ENCODE data around the gene PSMB7.
"Not testable (repeated sequence)": the region's sequence is repeated elsewhere in the genome, so short reads cannot be mapped to it uniquely, and the experiment has no call there.

The PSMB7 gene

DNA sequence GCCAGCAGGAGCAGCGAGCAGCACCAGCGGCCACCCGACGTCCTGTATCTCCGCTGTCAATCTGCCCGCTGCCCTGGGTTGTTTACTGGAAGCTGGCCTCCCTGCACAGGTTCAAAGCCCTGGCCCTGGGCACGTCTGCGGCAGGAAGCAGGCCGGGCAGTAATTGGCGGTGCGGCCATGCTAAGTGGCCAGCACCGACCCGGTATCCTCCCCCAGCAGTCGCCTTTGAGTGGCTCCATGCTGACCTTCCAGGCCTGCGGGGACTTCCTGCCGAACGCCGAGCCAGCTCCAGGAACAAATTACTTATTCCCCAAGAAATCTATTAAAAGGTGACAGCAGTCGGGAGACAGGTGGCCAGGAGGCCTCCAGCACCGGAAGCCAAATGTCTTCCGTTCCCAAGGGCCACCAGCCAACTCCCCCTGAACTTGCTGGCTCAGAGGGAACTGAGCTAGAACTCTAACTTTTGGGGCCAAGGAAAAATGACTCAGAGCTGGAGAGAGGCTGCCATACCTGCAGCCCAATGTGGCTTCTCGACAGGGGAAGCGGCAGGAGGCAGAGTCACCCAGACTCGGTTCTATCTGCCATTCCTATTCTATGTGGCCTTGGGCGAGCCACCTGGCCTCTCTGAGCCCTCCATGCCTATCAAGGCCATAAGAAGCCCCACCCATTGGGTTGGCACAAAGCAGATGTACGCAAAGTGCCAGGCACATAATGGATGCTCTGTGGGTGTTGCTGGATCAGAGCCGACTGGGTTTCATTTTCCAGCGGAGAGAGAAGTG, 13.7 kb upstream of the PSMB7 start:
- no peaks in the 10 kb centered on the region for H3K9me3 ChIP-seq (ENCODE audit: control insufficient read depth in 2 of 2, low read length in 2 of 2)
- no peaks in the 10 kb centered on the region for H3K27me3 ChIP-seq (ENCODE audit: control insufficient read depth in 2 of 2, insufficient read depth in 2 of 2, low read length in 2 of 2)
- no peaks in the 10 kb centered on the region for H3K36me3 ChIP-seq (ENCODE audit: control insufficient read depth in 2 of 2, insufficient read depth in 2 of 2, low read length in 2 of 2)
- H3K4me3 ChIP-seq (ENCODE audit: low read length in 2 of 2) = no peak overlapping the region
- no peaks in the 10 kb centered on the region for H3K4me1 ChIP-seq (ENCODE audit: control insufficient read depth in 2 of 2, insufficient read depth in 2 of 2, low read length in 2 of 2)
- H3K27ac ChIP-seq (ENCODE audit: low read depth in 2 of 2, low read length in 2 of 2) = no peak overlapping the region
- no peak overlapping the region for H3K9ac ChIP-seq (ENCODE audit: low read depth in 1 of 2, low read length in 2 of 2)

DNA sequence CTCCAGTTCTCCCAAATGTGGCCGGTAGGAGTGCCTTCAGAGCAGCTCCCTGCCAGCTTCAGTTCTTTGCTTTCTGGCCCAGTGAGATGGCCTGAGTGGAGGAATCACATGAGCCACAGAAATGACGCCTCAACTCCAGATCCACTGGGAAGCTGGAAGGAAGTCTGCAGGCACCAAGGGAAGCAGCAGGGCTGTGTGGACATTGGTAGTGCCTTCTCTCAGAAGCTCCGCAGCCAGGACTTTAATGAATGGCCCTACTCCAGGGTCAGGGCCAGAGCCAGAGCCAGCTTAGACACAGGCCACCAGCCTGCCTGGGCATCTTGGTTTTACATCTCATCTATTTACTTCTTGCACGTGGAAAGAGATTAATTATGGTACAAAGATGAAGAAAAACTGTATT, 12.0 kb upstream of the PSMB7 start:
- H3K4me3 ChIP-seq (ENCODE audit: low read length in 2 of 2) = no peak overlapping the region
- no peaks in the 10 kb centered on the region for H3K9me3 ChIP-seq (ENCODE audit: control insufficient read depth in 2 of 2, low read length in 2 of 2)
- no peaks in the 10 kb centered on the region for H3K36me3 ChIP-seq (ENCODE audit: control insufficient read depth in 2 of 2, insufficient read depth in 2 of 2, low read length in 2 of 2)
- no peak overlapping the region for H3K27ac ChIP-seq (ENCODE audit: low read depth in 2 of 2, low read length in 2 of 2)
- no peaks in the 10 kb centered on the region for H3K27me3 ChIP-seq (ENCODE audit: control insufficient read depth in 2 of 2, insufficient read depth in 2 of 2, low read length in 2 of 2)
- H3K4me1 ChIP-seq (ENCODE audit: control insufficient read depth in 2 of 2, insufficient read depth in 2 of 2, low read length in 2 of 2) = no peaks in the 10 kb centered on the region
- no peak overlapping the region for H3K9ac ChIP-seq (ENCODE audit: low read depth in 1 of 2, low read length in 2 of 2)

DNA sequence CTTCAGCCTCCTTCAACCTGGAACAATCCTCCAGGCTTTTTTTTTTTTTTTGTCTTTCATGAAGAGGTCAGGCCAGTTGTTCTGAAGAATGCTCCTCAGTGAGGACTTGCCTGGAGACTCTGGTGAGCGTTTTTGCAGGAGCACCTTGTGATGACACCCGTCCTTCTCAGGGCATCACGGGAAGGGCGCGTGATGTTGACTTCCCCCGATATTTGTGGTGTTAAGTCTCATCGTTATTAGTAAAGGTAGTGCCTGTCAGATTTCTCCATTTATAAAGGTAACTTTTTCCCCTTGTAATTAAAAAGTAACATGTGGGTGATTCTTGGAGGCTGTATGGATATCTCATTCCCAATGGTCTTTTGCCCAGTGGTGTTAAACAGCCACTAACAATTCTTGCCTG, 11.1 kb upstream of the PSMB7 start:
- Histone ChIP-seq H3K36me3 (ENCODE audit: control insufficient read depth in 2 of 2, insufficient read depth in 2 of 2, low read length in 2 of 2) (no peaks in the 10 kb centered on the region), H3K9ac (ENCODE audit: low read depth in 1 of 2, low read length in 2 of 2) (no peak overlapping the region), H3K27me3 (ENCODE audit: control insufficient read depth in 2 of 2, insufficient read depth in 2 of 2, low read length in 2 of 2) (no peaks in the 10 kb centered on the region), H3K27ac (ENCODE audit: low read depth in 2 of 2, low read length in 2 of 2) (no peak overlapping the region), H3K4me3 (ENCODE audit: low read length in 2 of 2) (no peak overlapping the region), H3K4me1 (ENCODE audit: control insufficient read depth in 2 of 2, insufficient read depth in 2 of 2, low read length in 2 of 2) (no peaks in the 10 kb centered on the region), H3K9me3 (ENCODE audit: control insufficient read depth in 2 of 2, low read length in 2 of 2) (no peaks in the 10 kb centered on the region)

DNA sequence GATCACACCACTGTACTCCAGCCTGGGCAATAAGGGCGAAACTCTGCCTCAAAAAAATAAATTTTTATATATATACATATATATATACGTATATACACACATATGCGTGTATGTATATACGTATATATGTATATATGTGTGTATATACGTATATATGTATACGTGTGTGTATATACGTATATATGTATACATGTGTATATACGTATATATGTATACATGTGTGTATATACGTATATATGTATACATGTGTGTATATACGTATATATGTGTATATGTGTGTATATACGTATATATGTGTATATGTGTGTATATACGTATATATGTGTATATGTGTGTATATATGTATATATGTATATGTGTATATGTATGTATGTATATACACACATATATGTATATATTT, 10.5 kb upstream of the PSMB7 start:
- H3K9me3 ChIP-seq (ENCODE audit: control insufficient read depth in 2 of 2, low read length in 2 of 2); H3K36me3 ChIP-seq (ENCODE audit: control insufficient read depth in 2 of 2, insufficient read depth in 2 of 2, low read length in 2 of 2); H3K27ac ChIP-seq (ENCODE audit: low read depth in 2 of 2, low read length in 2 of 2); H3K27me3 ChIP-seq (ENCODE audit: control insufficient read depth in 2 of 2, insufficient read depth in 2 of 2, low read length in 2 of 2); H3K9ac ChIP-seq (ENCODE audit: low read depth in 1 of 2, low read length in 2 of 2); H3K4me3 ChIP-seq (ENCODE audit: low read length in 2 of 2); H3K4me1 ChIP-seq (ENCODE audit: control insufficient read depth in 2 of 2, insufficient read depth in 2 of 2, low read length in 2 of 2): not testable (repeated sequence)

DNA sequence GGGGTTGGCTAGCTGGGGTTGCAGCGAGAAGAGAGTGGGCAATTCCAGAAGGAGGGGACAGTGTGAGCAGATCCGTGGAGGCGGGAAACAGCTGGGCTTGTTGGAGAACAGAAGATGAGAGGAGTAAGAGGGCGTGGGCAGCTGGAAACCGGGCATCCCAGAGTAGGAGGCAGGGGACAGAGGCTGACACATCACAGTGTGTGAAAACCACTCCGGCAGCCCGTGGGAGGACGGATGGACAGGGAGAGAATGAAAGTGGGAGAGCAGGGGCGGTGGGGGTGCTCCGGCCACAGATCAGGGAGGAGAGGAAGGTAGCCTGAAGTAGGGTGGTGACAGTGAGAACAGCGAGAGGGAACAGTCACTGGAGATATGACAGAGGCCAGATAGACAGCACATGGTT, 8.3 kb upstream of the PSMB7 start:
- no peak overlapping the region for H3K4me3 ChIP-seq (ENCODE audit: low read length in 2 of 2)
- H3K9me3 ChIP-seq (ENCODE audit: control insufficient read depth in 2 of 2, low read length in 2 of 2) = no peaks in the 10 kb centered on the region
- no peaks in the 10 kb centered on the region for H3K27me3 ChIP-seq (ENCODE audit: control insufficient read depth in 2 of 2, insufficient read depth in 2 of 2, low read length in 2 of 2)
- no peak overlapping the region for H3K27ac ChIP-seq (ENCODE audit: low read depth in 2 of 2, low read length in 2 of 2)
- H3K9ac ChIP-seq (ENCODE audit: low read depth in 1 of 2, low read length in 2 of 2) = no peak overlapping the region
- no peaks in the 10 kb centered on the region for H3K4me1 ChIP-seq (ENCODE audit: control insufficient read depth in 2 of 2, insufficient read depth in 2 of 2, low read length in 2 of 2)
- no peaks in the 10 kb centered on the region for H3K36me3 ChIP-seq (ENCODE audit: control insufficient read depth in 2 of 2, insufficient read depth in 2 of 2, low read length in 2 of 2)

DNA sequence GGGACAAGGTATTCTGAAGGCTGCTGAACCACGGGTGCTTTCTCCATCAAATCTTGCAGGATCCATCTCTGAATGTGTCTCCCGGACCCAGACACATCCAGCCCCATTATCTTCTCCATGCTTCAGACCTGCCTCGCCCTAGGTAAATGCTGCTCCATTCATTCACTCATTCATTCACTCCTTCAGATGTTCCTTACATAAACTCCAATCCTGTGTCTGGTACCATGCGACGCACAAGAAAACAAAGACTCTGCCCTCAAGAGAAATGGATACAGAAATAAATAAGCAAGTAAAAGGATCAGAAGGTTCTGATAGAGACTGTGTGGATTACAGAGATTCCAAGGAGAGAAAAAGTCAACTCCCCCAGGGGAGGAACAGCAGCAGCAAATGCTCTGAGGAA, 7.9 kb upstream of the PSMB7 start:
- H3K36me3 ChIP-seq (ENCODE audit: control insufficient read depth in 2 of 2, insufficient read depth in 2 of 2, low read length in 2 of 2) = no peaks in the 10 kb centered on the region
- H3K27me3 ChIP-seq (ENCODE audit: control insufficient read depth in 2 of 2, insufficient read depth in 2 of 2, low read length in 2 of 2) = no peaks in the 10 kb centered on the region
- H3K4me1 ChIP-seq (ENCODE audit: control insufficient read depth in 2 of 2, insufficient read depth in 2 of 2, low read length in 2 of 2) = no peaks in the 10 kb centered on the region
- no peak overlapping the region for H3K27ac ChIP-seq (ENCODE audit: low read depth in 2 of 2, low read length in 2 of 2)
- no peak overlapping the region for H3K4me3 ChIP-seq (ENCODE audit: low read length in 2 of 2)
- H3K9ac ChIP-seq (ENCODE audit: low read depth in 1 of 2, low read length in 2 of 2) = no peak overlapping the region
- no peaks in the 10 kb centered on the region for H3K9me3 ChIP-seq (ENCODE audit: control insufficient read depth in 2 of 2, low read length in 2 of 2)

DNA sequence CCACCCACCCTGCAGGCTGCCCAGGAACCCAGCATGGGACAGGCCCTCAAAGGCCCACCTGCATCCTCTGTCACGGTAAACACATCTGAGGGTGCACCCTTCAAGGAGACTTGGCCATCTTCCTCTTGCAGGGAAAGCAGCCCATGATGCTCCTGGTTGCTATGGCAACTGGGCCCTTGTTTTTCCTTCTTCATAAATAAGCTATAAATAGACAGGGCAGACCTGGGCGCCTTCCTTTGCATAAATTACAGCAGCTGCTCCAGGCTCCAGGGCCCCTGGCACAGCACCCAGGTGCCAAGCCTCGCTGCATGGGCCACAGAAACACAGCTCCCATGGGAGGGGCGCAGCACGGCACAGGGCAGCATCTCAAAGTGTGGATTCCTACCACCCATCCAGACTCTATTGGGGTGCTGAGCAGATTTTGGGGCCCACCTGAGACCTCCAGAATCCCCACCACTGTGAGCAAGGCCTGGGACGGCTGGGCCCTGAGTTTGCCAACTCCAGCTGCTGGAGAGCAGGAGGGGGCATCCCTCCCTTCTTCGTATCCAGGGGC, 5.8 kb upstream of the PSMB7 start:
- Histone ChIP-seq H3K27ac (ENCODE audit: low read depth in 2 of 2, low read length in 2 of 2) (no peak overlapping the region), H3K4me3 (ENCODE audit: low read length in 2 of 2) (no peak overlapping the region), H3K36me3 (ENCODE audit: control insufficient read depth in 2 of 2, insufficient read depth in 2 of 2, low read length in 2 of 2) (no peaks in the 10 kb centered on the region), H3K4me1 (ENCODE audit: control insufficient read depth in 2 of 2, insufficient read depth in 2 of 2, low read length in 2 of 2) (no peaks in the 10 kb centered on the region), H3K27me3 (ENCODE audit: control insufficient read depth in 2 of 2, insufficient read depth in 2 of 2, low read length in 2 of 2) (no peaks in the 10 kb centered on the region), H3K9ac (ENCODE audit: low read depth in 1 of 2, low read length in 2 of 2) (no peak overlapping the region), H3K9me3 (ENCODE audit: control insufficient read depth in 2 of 2, low read length in 2 of 2) (no peaks in the 10 kb centered on the region)

DNA sequence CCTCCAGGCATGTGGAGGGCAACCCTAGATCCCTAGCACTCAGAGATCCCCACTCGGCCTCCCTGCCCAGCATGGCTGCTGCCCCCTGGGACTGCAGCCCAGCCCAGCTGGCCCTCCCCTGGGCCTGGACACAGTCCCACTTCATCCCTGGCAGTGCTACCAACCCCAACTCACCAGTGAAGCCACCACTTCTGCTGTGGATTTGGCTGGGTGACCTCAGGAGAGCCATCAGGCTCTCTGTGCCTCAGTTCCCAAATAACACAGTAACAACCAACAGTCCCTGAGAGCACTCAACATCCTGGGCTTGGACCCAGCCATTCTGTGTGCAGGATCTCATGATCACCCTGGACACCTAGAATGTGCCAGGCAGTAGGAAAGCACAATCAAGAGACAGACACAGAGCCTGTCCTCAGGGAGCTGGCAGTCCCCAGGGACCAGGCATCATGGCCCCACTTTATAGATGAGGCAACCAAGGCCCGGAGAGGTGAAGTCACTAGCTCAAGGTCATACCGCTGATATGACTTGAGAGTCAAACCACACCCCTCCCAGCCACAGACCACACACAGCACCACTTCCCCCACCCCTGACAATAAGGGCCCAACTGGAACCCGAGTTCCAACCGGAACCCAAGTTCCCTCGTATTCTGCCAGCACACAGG, 4.7 kb upstream of the PSMB7 start:
- no peak overlapping the region for H3K9ac ChIP-seq (ENCODE audit: low read depth in 1 of 2, low read length in 2 of 2)
- no peak overlapping the region for H3K4me3 ChIP-seq (ENCODE audit: low read length in 2 of 2)
- H3K36me3 ChIP-seq (ENCODE audit: control insufficient read depth in 2 of 2, insufficient read depth in 2 of 2, low read length in 2 of 2) = no peaks in the 10 kb centered on the region
- H3K27me3 ChIP-seq (ENCODE audit: control insufficient read depth in 2 of 2, insufficient read depth in 2 of 2, low read length in 2 of 2) = no peaks in the 10 kb centered on the region
- peaks cover 0 to under 1% of the 10 kb centered on the region in 2 donors for H3K4me1 ChIP-seq (ENCODE audit: control insufficient read depth in 2 of 2, insufficient read depth in 2 of 2, low read length in 2 of 2)
- no peak overlapping the region for H3K27ac ChIP-seq (ENCODE audit: low read depth in 2 of 2, low read length in 2 of 2)
- no peaks in the 10 kb centered on the region for H3K9me3 ChIP-seq (ENCODE audit: control insufficient read depth in 2 of 2, low read length in 2 of 2)

DNA sequence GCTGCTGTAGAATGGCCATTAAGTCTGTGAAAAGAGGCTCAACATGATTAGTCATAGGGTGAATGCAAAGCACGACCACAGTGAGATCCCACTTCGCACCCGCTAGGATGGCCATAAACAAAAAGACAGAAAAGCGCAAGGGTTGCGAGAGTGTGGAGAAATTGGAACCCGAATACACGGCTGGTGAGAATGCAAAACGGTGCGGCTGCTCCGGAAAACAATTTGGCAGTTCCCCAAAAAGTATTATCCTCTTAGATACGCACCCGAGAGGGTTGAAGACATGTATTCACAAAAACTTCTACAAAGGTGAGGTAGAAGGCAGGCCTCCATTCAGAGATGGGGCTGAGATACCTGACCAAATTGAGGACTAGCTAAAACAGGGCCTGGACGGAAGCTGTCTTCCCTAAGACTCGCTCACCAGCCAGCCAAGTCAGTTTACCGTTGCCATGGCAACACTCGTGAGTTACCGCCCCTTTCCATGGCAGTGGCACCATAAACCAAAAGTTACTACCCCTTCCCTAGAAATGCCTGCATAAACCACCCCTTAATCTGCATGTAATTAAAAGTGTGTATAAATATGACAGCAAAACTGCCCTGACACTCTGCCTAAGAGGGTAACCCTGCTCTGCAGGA, 726 bp upstream of the PSMB7 start:
- Histone ChIP-seq H3K36me3 (ENCODE audit: control insufficient read depth in 2 of 2, insufficient read depth in 2 of 2, low read length in 2 of 2) (peaks cover 25 to 30% of the 10 kb centered on the region in 2 donors), H3K9me3 (ENCODE audit: control insufficient read depth in 2 of 2, low read length in 2 of 2) (no peaks in the 10 kb centered on the region), H3K27ac (ENCODE audit: low read depth in 2 of 2, low read length in 2 of 2) (no peak overlapping the region), H3K4me1 (ENCODE audit: control insufficient read depth in 2 of 2, insufficient read depth in 2 of 2, low read length in 2 of 2) (peaks cover 9 to 10% of the 10 kb centered on the region in 2 donors), H3K4me3 (ENCODE audit: low read length in 2 of 2) (peak overlapping the region; percentile 90 to 92), H3K9ac (ENCODE audit: low read depth in 1 of 2, low read length in 2 of 2) (no peak overlapping the region), H3K27me3 (ENCODE audit: control insufficient read depth in 2 of 2, insufficient read depth in 2 of 2, low read length in 2 of 2) (no peaks in the 10 kb centered on the region)

DNA sequence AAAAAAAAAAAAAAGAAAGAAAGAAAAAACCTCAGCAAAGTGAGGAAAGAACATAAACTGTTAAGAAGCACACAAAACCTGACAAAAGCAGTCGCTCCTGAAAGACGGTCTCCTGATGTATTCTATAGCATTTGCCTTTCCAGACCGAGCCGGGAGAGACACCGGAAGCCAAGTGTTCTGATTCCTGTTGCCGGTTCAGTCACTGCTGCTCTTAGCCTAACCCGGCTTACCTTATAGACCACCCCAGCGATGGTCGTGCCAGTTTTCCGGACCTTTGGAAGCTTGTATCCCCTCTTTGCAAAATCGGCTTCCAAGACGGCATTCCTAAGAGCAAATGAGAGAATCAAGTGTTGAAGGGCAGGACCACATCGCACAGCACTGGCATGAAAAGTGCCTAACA, 630 bp downstream of the PSMB7 start:
- Histone ChIP-seq H3K9me3 (ENCODE audit: control insufficient read depth in 2 of 2, low read length in 2 of 2) (no peaks in the 10 kb centered on the region), H3K9ac (ENCODE audit: low read depth in 1 of 2, low read length in 2 of 2) (peak overlapping the region; percentile 61 to 77), H3K27me3 (ENCODE audit: control insufficient read depth in 2 of 2, insufficient read depth in 2 of 2, low read length in 2 of 2) (no peaks in the 10 kb centered on the region), H3K27ac (ENCODE audit: low read depth in 2 of 2, low read length in 2 of 2) (peak overlapping the region in 1 of 2 donors; percentile 52), H3K36me3 (ENCODE audit: control insufficient read depth in 2 of 2, insufficient read depth in 2 of 2, low read length in 2 of 2) (peaks cover 31 to 36% of the 10 kb centered on the region in 2 donors), H3K4me3 (ENCODE audit: low read length in 2 of 2) (peak overlapping the region; percentile 90 to 92), H3K4me1 (ENCODE audit: control insufficient read depth in 2 of 2, insufficient read depth in 2 of 2, low read length in 2 of 2) (peaks cover 9 to 10% of the 10 kb centered on the region in 2 donors)
